ENCODE results near the gene NFIA. TPM values are rescaled to one million over a fixed set of nuclear protein-coding genes. Genes with fewer than 3 reads are reported as not detected.

Gene NFIA
- polyA plus RNA-seq, 3 donors, result 1.4 to 5.3 (median 2.4) TPM

- Mint-ChIP-seq H3K4me1 (peaks cover 2% of the 10 kb centered on the region), H3K4me3 (no peak overlapping the region), H3K9me3 (no peaks in the 10 kb centered on the region), H3K27ac (no peak overlapping the region), H3K27me3 (ENCODE audit: low read depth in 3 of 3) (no peaks in the 10 kb centered on the region), H3K36me3 (peaks cover 2 to 6% of the 10 kb centered on the region in 2 donors)
- intact Hi-C loops (cut with micrococcal nuclease), result no loop called here
- Histone ChIP-seq H3K27ac (ENCODE audit: low read depth in 1 of 2, low read length in 2 of 2) (no peak overlapping the region), H3K4me2 (replicated peaks; ENCODE audit: extremely low read depth, low read length, poor library complexity, severe bottlenecking) (no peak overlapping the region), H3K36me3 (replicated peaks in 1 of 2; ENCODE audit: control insufficient read depth in 1 of 2, insufficient read depth in 2 of 2, low read length in 2 of 2) (no peaks in the 10 kb centered on the region), H2AFZ (ENCODE audit: insufficient read depth, low read depth, low read length, poor library complexity, severe bottlenecking) (no peak overlapping the region), H3K79me2 (ENCODE audit: insufficient read depth, low read length) (no peaks in the 10 kb centered on the region), H3K4me1 (ENCODE audit: control insufficient read depth in 1 of 2, insufficient read depth in 2 of 2, low read length in 2 of 2) (no peaks in the 10 kb centered on the region), H3K9me3 (replicated peaks in 1 of 2; ENCODE audit: control insufficient read depth in 1 of 2, insufficient read depth in 1 of 2, low read length in 2 of 2) (no peaks in the 10 kb centered on the region), H4K20me1 (ENCODE audit: insufficient read depth, low read length) (no peaks in the 10 kb centered on the region), H3K9ac (ENCODE audit: insufficient read depth, low read length, poor library complexity, severe bottlenecking) (no peak overlapping the region), H3K27me3 (ENCODE audit: control insufficient read depth in 2 of 2, insufficient read depth in 2 of 2, low read length in 2 of 2) (no peaks in the 10 kb centered on the region), H3K4me3 (replicated peaks in 1 of 3; ENCODE audit: low read depth in 2 of 3, low read length in 3 of 3) (no peak overlapping the region)
- WGBS (ENCODE audit: insufficient coverage), result 93% methylated on average over 2 of the region's 7 CpGs
- DNase-seq, result no peak
- TF ChIP-seq CTCF (IDR thresholded peaks at IDR 0.05), result no peak
These were observed 295.0 kb downstream of the NFIA start for GRCh38 chr1:61377242-61377958.

- WGBS (ENCODE audit: insufficient coverage), result 100% methylated on average over 1 of the region's 4 CpGs
- no peaks in the 10 kb centered on the region for H3K27me3 Mint-ChIP-seq (ENCODE audit: low read depth in 3 of 3)
- no peak overlapping the region for H3K27ac Mint-ChIP-seq
- no peak for TF ChIP-seq CTCF (IDR thresholded peaks at IDR 0.05)
- peaks cover 9 to 12% of the 10 kb centered on the region in 2 donors for H3K36me3 Mint-ChIP-seq
- H3K9ac ChIP-seq (ENCODE audit: insufficient read depth, low read length, poor library complexity, severe bottlenecking), result no peak overlapping the region
- H3K4me3 Mint-ChIP-seq, result no peak overlapping the region
- no peak overlapping the region for H3K27ac ChIP-seq (ENCODE audit: low read depth in 1 of 2, low read length in 2 of 2)
- DNase-seq, result no peak
- no peaks in the 10 kb centered on the region for H3K4me1 ChIP-seq (ENCODE audit: control insufficient read depth in 1 of 2, insufficient read depth in 2 of 2, low read length in 2 of 2)
- H3K4me1 Mint-ChIP-seq, result peaks cover 2% of the 10 kb centered on the region
- H4K20me1 ChIP-seq (ENCODE audit: insufficient read depth, low read length), result no peaks in the 10 kb centered on the region
- no peaks in the 10 kb centered on the region for H3K9me3 ChIP-seq (replicated peaks in 1 of 2; ENCODE audit: control insufficient read depth in 1 of 2, insufficient read depth in 1 of 2, low read length in 2 of 2)
- no peaks in the 10 kb centered on the region for H3K79me2 ChIP-seq (ENCODE audit: insufficient read depth, low read length)
- H3K4me2 ChIP-seq (replicated peaks; ENCODE audit: extremely low read depth, low read length, poor library complexity, severe bottlenecking), result no peak overlapping the region
- no peaks in the 10 kb centered on the region for H3K9me3 Mint-ChIP-seq
- no peak overlapping the region for H3K4me3 ChIP-seq (replicated peaks in 1 of 3; ENCODE audit: low read depth in 2 of 3, low read length in 3 of 3)
- H3K36me3 ChIP-seq (replicated peaks in 1 of 2; ENCODE audit: control insufficient read depth in 1 of 2, insufficient read depth in 2 of 2, low read length in 2 of 2), result peaks cover 0 to 6% of the 10 kb centered on the region in 2 donors
- intact Hi-C loops (cut with micrococcal nuclease), result no loop called here
- no peaks in the 10 kb centered on the region for H3K27me3 ChIP-seq (ENCODE audit: control insufficient read depth in 2 of 2, insufficient read depth in 2 of 2, low read length in 2 of 2)
- H2AFZ ChIP-seq (ENCODE audit: insufficient read depth, low read depth, low read length, poor library complexity, severe bottlenecking), result no peak overlapping the region
These were observed 296.3 kb downstream of the NFIA start for GRCh38 chr1:61378494-61379180.
